HG03442 (cell line): ENCODE measurements around the gene ATXN7L1.
"Not testable (repeated sequence)": the region's sequence is repeated elsewhere in the genome, so short reads cannot be mapped to it uniquely, and the experiment has no call there.

Experiments
- ATAC-seq: cut with Tn5 transposase; IDR thresholded peaks from one replicate; pipeline ENCODE4 v1.9.1; 2021; ENCODE audit warnings: mild to moderate bottlenecking, moderate library complexity; ENCODE audit not compliant: unreplicated experiment

The ATXN7L1 gene

GRCh38 chr7:105861224-105861623 is 15.2 kb downstream of the ATXN7L1 start:
- no peak for ATAC-seq

DNA sequence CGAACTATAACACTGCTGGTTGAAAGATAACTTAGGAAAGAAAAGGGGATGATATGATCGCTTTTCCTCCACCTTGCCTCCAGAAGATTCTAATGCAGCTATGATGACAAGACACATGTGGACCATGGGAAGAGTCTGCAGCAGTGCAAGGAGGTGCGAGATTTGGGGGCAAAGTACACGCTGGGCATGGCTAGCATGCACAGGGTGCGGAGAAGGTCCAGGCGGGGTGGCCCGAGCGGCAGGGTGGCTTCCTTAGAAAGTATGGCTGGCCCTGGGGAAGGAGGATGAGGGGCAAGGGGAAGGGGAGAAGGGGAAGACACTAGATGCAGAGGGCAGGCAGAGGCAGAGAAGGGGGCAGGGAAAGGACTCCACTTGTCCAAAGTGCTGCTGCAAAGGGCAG is 15.6 kb downstream of the ATXN7L1 start:
- ATAC-seq: no peak

DNA sequence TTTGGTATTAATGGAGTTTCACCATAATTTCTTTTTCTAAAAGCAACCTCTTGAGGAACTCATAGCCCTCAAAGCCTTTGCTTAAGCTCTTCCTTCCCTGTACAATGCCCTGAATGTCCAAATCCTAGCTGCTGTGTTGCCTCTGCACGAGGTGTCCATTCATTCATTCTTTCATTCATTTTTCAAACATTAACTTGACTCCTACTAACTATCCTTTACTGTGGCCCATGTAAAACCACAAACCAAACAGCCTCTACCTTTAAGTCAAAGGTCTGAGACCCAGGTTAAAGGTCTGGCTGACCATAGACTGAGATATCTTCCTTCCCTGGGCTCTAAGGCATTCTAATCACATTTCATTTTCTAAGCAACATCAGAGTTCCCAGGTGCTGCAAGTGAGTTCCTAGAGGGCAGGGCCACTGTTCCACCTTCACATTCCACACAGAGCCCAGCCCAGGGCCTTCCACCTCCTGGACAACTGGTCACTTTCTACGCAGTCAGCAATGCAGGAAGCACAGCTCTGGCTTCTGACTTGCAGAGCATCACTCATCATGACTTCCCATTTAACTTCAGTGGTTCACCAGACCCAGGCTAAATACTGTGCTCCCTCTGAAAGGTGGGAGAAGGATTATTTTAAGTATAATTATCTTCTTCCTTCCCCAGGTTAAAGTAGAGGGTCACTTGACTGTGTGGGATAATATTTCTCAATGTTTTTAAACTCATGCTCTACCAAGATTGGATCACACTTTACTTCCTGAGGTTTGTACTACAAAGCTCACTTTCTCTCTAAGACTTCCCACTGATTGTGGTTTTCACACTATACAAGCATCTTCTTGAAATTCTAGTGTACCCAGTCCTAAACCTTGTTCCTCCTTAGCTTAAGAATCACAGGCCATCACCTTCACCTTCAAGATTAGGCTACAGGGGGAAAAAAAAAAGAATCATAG is 19.1 kb downstream of the ATXN7L1 start:
- no peak for ATAC-seq

DNA sequence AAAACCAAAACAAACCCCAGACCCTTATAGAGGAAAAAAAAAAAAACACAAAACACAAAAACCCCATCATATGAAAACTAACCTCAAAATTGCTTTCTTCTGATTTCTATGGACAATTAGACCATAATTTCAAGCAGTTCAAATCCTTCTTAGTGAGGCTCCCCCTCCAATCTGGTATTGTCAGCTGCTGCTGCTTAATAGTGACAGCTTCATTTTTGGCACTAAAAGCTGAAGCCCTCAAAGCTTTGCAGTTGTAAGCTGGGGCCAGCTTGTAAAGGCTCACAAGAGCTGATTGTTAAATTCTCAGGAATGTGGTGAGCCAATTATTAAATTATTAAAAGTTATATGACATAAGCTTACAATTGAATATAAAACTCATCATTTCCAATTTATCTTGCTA is 21.9 kb downstream of the ATXN7L1 start:
- ATAC-seq: no peak

DNA sequence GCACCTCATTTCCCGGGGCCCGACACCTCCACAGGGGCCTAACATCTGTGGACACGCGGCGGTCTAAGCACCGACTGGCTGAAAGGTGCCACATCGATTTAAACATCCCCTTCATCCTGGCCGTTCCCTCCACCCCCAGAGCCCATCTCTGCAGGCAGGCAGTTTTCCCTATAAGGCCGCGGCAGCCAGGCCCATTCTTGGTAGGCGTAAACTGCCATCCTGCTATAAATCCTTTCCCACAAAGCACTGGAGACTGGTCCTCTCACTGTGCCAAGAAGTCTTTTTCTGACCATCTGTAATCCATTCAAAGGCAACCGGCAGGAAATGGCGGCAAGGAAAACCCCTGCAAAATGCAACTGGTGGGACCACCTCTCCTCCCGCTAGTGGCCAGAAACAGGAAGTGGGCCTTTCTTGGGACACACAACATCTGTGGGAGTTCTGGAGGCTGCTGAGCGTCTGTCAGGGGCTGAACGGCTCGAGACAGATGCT is 22.4 kb downstream of the ATXN7L1 start:
- ATAC-seq: no peak

GRCh38 chr7:105851064-105851463 is 25.3 kb downstream of the ATXN7L1 start:
- no peak for ATAC-seq

DNA sequence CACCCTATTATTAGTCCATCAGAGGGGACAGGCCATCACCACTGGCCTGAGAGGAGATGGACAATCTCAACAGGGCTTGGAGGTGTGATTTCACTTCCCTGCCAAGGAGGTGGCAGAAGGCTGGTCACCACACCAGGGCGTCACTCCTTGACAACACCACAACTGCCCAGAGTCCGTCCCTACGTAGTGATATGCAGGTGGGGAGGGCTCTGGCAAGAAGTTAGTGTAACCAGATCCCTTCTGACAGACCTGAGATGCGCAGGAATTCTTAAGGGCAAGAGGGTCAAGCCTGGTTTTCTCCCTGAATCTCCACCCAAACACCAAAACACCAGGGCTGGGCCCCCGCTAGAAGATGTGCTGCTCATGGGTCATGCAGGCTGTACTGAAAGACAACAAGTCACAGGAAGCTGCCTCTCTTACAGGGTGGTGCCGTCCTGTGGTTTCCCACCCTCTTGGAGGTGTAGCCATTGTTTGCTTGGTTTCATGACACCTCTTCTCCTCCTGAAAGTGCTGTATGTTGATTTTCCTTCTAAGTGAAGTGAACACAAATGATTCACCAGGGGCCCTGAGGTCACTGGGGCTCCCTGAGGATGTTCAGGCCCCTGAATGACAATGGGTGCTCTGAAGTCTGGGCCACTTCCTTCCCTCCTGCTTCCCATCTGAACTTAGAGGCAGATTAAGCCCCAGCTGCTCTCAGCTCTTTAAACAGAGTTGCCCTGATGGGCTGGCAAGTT is 27.1 kb downstream of the ATXN7L1 start:
- ATAC-seq: no peak

DNA sequence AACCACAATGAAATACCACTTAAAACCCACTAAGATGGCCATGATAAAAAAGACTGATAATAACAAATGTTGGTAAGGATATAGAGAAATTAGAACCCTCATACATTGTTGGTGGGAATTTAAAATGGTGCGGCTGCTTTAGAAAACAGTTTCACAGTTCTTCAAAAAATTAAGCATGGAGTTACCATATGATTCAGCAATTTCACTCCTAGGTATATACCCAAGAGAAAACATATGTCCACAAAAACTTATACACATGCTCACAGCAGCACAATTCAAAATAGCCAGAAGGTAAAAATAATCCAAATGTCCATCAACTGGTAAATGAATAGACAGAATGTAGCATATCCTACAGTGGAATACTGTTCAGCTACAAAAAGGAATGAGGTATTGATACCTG is 30.0 kb downstream of the ATXN7L1 start:
- no peak for ATAC-seq

GRCh38 chr7:105844681-105845080 is 31.7 kb downstream of the ATXN7L1 start:
- ATAC-seq: not testable (repeated sequence)

DNA sequence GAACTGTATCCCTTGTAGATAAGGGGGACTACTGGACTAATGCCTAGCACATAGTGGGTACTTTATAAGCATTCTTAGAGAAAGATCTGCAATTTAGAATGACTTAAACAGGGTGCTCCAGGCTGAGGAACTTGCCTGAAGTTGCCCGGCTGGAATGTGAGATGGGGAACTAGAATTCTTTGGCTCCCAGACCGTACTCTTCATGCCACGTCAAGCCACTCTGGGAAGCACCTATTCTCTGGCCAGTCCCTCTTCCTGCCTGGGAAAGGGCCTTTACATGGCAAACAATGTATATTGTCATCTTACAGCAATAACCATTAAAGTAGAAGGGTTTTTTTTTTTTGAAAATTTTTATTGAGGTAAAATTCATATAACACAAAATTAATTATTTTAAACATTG is 34.5 kb downstream of the ATXN7L1 start:
- ATAC-seq: no peak

DNA sequence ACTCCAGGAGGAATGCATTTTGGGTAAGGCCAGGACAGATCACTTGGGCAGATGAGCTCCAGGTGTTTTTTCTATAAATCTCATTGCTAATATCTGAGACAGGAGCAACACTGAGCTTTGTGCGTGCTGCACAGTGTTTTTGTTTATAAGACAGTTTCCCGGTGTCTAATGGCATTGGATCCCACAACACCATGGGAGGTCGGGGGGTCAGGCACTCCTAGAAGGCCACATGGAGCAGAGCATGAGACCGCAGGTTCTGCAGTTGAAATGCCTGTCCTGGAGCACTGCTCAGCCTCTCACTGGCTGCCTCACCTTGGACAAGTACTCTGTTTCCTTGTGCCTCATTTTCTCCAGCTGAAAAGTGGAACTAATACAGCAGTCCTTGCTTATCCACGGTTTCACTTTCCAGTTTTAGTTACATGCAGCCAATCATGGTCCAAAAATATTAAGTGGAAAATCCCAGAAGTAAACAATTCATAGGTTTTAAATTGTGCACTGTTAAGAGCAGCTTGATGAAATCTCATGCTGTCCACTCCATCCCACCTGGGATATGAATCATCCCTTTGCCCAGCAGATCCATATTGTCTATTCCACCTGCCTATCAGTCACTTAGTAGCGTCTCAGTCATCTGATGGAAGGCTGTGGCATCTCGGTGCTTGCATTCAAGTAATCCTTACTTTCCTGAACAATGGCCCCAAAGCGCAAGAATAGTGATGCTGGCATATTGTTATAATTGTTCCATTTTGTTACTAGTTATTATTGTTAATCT is 35.2 kb downstream of the ATXN7L1 start:
- no peak for ATAC-seq

DNA sequence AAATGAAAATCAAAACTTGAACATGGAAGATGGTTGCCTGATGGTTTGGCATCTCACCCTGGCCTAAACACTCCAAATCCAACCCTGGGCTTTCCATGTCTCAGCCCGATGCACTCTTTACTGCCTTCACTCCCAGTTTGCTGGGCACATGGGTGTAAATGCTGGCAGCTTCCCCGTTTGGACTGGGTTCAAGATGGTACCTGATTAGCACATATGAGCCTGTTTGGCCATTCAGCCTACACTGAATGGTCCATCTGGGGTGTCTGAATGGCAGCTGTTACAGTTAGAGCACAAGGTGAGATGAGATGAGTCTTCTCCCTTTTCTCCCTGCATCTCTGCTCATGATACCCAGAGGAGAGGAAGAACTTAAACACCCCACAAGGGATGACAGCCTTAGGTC is 37.1 kb downstream of the ATXN7L1 start:
- no peak for ATAC-seq

DNA sequence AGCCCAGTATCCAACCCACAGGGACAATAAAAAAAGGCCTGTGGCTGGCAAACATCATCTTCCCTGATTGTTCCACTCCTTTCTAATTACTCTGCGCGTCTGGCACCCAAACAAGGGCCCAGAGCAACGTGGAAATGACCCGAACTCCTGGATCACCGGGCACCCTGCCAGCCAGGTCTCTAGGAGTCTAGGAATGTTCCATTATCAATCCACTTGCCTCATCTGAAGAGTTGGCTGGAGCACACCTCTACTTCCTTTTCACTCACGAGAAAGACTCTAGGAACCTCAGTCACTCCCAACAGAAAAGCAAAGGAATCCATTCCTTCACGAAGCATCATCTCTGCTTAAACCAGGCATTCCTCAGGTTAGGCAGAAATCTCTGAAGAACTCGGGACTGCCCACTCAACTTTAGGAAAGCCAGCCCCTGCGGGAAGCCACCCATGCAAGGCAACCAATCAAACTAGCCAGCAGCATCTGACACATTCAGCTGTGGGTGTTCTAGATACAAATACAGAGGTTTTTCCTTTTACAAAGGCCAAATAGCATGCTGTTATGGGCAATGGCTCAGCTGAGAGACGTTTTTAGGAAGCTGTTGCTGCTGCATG is 37.7 kb downstream of the ATXN7L1 start:
- ATAC-seq: no peak

GRCh38 chr7:105837765-105838626 is 38.4 kb downstream of the ATXN7L1 start:
- ATAC-seq: no peak

GRCh38 chr7:105835441-105835840 is 41.0 kb downstream of the ATXN7L1 start:
- ATAC-seq: no peak

DNA sequence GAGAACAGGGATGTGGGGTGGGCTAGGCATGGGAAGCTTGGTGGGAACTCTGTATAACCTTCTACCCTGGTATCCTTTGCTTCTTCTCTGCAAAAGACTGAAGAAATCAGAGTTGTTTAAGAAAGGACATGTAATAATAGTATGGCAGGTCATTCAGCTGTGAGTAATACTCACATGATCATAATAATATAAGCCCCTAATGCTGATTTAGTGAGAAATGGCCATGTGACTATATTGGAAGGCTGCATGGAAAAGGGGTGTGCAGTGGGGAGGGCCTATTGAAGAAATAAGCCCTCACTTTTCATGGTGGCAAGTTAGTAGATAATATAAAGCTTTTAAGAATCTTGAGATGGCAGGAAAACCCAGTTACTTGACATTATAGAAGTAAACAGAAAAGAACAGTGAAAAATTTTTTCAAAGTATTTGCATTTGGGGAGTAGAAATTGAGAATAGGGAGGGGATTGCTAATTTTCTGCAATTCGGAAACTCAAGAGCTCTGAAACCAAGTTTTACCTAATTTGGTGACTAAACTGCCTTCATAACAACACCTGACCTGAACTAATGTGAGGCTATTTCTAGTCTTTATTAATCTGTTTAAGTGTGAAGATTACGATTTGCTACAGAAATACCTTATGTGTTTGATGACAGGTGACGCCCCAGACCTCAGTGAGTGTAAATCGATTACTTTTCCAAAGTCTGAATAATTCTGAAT is 44.4 kb downstream of the ATXN7L1 start:
- no peak for ATAC-seq

- ATAC-seq: no peak
These were observed 45.1 kb downstream of the ATXN7L1 start for GRCh38 chr7:105831302-105831620.

DNA sequence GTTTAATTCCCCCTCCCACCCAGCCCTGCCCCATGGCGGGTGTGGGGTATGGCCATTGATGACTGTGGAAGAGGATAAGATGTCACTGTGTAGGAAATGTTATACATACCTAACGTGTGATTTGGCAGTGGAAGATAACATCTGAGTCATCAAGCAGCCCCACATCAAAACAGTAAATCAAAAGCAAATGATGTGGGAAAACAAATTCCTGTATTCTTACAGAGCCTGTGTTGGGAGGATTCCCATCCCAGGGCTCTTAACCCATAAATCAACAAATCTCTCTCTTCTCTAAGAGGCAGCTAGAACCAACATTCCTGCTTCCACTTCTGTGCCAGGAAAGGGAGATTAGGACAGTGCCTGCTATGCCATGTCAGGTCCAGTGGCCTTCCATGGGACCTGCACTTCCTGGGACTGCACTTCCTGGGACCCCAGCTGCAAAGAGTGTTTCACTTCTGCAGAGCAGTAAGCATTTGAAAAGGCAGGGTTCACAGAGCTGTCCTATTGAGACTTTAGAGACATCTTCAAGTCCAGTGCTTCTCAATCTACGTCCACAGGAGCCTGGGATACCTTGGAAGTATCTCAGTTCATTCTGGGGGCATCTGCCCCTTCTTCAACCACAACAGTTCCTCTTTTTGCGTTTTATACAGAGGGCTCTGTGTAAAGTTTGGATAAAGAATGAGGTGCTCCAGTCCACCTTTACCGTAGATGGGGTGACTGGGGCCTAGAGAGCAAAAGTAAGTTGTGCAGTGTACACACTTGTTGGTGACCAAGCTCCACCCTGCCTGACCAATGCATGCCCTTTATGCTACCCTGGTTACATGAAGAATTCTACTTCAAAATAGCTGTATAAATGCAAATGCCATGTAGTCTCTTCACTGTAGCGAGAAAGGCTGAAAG is 45.7 kb downstream of the ATXN7L1 start:
- ATAC-seq: no peak
